ENCODE measurements around the gene ARHGDIA.

Gene ARHGDIA

DNA sequence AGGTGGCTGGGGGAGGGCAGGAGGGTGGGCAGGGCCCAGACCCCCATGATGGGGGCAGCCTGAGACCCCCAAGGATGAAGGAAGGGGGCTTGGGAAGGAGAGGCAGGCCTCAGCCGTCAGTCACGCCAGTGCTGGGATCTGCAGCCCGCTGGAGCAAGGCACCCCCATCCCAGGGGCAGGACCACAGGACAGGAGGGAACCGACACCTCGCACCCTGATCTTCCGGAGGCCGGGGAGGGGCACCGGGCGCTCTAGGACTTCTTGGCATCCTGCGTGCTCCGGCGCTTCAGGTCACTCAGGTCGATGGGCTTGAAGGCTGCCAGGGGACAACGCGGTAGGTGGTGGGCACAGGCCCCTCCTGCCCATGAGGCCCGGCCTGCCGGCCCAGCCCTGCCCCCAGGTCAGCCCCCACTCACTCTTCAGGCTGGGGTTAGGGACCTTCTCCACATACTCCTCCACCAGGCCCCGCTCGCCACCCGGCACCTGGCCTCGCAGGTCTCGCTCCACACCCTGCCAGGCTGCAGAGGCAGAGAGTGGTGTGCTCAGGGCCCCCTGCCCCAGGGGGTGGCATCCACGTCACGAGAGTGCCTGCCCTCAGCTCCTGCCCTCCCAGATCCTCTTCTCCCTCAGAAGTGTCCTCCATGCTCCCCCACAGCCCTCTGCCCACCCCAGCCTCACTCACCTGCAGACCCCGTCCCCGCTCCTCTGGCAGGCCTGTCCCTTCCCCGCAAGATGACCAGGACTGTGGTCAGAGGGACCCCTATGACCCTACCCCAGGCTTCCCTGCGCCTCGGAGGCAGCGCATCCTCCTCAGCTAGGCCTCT lies 47.9 kb downstream of the ARHGDIA start:
- DNase-seq: no peak

DNA sequence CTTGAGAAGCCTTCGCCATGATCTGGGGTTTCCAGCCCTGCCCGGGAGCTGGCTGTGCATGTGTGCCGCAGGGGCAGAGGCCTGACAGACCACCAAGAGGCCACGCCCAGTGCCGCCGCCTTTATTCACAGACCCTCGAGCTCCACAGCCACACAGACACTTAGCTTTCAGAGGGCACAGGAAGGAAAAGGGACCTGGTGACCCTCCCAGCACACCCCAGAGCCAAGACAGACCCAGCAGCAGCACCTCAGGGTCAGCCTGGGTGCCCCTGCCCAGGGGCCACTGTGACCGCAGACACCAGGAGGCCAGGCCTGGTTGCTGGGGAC lies 48.9 kb downstream of the ARHGDIA start:
- no peak for DNase-seq

DNA sequence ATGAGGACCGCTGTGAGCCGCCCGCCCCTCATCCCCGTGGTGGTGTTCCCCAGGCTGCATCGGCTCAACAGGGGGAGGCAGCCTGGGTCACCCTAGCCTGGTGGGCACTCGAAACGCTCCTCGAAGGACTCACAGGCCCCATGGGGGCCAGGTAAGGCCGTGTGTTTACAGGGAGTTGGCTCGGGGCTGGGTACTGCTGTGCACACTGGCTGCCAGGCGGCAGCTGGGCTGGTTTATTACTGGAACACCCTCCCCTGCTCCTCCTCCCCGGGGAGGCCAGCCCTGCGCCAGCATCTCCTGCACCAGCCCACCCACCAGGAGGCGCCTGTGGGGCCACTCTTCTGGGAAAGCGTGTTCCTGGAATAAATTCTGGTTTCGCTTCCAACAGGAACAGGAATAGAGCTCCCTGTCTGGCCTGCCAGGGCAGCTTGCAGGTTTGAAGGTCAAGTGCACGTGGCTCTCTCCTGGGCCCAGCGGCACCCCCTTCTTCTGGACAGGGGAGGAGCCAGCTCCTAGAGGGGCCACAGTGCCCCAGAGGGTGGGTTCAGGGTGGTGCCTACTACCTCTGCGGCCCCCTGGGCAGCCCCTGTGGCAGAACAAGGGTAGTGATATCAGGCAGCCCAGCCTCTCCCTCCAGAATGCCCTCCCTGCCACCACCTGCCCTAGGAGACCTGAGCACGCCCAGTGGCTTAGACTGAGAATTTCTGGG lies 49.4 kb downstream of the ARHGDIA start:
- DNase-seq: peak; percentile 73 to 74

DNA sequence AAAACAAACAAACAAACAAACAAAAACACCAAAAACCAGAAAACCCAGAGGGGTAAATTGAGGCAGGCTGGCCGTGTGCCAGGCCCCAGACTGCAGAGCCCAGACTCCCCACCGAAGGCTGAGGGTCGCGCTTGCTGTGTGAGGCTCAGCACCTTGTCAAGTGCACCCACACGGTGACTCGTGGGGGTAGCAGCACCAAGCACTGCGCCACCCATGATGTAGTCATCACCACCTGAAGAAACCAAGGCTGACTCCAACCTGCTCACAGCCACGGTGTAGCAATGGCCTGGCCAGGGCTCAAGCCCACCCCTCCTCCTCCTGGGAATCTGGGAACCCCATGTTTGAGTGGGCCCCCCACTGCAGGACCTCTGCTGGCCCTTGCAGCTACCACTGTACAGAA lies 50.0 kb downstream of the ARHGDIA start:
- no peak for DNase-seq

DNA sequence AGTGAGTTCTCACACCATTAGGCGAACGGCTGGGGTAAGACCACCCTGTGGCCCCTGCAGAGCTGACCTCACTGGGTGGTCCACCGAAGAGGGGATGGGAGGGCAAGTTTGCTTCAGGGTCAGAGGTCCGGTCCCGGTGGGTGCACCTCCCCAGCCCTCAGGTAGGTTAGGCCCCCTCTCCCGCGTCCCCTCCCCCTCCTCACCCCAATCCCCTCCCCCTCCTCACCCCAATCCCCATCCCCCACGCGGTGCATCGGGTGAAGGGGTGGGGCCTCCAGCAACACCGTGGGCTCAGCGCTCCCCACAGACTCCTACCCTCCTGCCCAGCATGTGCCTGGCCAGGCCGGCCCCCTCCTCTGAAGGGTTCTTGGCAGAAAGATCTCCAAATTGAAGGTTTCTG lies 51.4 kb downstream of the ARHGDIA start:
- no peak for DNase-seq

DNA sequence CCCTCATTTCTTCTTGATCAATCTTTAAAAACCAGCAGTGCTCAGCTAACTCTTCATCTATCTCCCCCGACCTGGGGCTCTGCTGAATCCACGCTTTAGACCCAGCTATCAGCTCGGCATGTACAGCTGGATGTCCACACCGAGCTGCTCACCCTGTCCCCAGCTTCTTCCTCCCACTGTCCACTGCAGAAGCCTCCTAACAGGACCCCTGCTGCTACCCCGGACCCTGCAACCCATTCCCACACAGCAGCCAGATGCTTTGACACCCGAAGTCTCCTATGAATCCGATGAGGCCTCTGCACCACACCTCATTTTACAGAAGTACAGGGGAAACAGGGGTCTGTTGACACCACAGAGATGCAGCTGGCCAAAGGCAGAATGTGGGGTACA lies 53.4 kb downstream of the ARHGDIA start:
- DNase-seq: no peak
